Choroid plexus epithelial cell (primary cell): ENCODE data around the gene CDH13.

ENCODE experiments used
- DNase-seq: peaks from one replicate; pipeline ENCODE4 v3.0.0-alpha.2; 2010; ENCODE audit warnings: low read depth
- H3K4me3 ChIP-seq: 2 replicates; pipeline ENCODE4 v1.5.1; 2011; ENCODE audit warnings: low read depth, mild to moderate bottlenecking, control low read depth, low read length, moderate library complexity
- TF ChIP-seq, protein P1 (sequence below): conservative IDR thresholded peaks from 2 replicates; pipeline ENCODE4 v1.5.1; 2011; ENCODE audit warnings: low read depth, mild to moderate bottlenecking, control low read depth, inconsistent platforms, low read length, moderate library complexity

Gene CDH13

DNA sequence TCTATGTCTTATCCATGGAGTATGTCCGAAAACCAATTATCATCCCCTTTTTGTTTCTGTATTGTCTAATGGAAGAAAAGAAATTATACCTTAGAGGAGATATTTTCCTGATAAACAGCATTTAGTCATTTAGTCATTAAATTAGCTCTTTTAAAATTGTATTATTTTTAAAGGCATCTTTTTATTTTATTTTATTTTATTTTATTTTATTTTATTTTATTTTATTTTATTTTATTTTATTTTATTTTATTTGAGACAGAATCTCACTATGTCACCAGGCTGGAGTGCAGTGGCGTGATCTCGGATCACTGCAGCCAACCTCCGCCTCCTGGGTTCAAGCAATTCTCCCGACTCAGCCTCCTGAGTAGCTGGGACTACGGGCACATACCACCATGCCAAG, 559.1 kb downstream of the CDH13 start:
- DNase-seq = no peak
- TF ChIP-seq, protein P1, sequence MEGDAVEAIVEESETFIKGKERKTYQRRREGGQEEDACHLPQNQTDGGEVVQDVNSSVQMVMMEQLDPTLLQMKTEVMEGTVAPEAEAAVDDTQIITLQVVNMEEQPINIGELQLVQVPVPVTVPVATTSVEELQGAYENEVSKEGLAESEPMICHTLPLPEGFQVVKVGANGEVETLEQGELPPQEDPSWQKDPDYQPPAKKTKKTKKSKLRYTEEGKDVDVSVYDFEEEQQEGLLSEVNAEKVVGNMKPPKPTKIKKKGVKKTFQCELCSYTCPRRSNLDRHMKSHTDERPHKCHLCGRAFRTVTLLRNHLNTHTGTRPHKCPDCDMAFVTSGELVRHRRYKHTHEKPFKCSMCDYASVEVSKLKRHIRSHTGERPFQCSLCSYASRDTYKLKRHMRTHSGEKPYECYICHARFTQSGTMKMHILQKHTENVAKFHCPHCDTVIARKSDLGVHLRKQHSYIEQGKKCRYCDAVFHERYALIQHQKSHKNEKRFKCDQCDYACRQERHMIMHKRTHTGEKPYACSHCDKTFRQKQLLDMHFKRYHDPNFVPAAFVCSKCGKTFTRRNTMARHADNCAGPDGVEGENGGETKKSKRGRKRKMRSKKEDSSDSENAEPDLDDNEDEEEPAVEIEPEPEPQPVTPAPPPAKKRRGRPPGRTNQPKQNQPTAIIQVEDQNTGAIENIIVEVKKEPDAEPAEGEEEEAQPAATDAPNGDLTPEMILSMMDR = no peak

DNA sequence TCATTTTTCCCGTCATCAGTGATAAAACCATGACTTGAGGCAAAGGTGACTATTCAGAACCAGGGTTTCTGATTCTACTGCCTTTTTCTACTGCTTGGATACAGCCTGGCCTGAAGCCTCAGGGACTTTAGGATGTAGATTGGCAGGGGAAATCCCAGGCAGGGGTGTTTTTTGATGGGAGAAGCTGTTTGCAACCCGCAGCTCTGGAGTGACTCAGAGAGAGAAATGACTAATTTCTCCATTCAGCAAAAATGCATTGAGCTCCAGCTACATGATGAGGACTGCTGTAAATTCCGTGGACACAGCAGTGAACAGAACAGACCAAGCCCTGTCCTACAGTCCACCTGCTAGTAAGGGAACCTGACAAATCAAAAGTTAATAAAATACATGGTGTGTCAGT, 560.6 kb downstream of the CDH13 start:
- no peak overlapping the region for H3K4me3 ChIP-seq
- DNase-seq = peak; percentile 82
- TF ChIP-seq, protein P1 = no peak

More for the DNA sequence above, 559.1 kb downstream of the CDH13 start:
- no peak overlapping the region for H3K4me3 ChIP-seq

DNA sequence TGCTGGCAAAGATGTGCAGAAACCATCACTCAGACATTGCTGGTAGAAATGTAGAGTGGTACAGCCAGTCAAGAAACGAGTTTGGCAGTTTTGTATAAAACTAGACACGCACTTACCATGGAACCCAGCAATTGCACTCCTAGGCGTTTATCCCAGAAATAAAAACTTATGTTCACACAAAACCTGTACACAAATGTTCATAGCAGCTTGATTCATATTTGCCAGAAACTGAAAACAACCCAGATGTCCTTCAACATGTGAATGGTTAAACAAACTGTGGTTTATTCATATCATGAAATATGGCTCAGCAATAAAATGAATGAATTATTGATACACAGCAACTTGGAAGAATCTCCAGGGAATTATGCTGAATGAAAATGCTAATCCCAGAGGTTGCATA, 570.0 kb downstream of the CDH13 start:
- DNase-seq = no peak
- TF ChIP-seq, protein P1 = no peak
- no peak overlapping the region for H3K4me3 ChIP-seq

DNA sequence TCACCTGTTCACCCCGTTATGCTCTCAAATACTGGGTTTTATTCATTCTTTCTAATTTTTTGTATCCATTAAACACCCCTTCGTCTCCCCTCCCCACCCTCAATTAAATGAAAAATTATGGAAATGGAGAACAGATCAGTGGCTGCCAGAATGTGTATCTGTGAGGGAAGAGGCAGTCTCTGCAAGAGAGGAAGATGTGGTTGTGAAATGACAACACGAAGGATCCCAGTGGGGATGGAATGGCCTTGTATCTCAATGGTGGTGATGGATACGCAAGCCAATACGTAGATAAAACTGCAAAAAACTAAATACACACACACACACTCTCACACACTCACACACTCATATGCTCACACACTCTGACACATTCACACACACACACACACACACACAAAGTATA, 570.7 kb downstream of the CDH13 start:
- H3K4me3 ChIP-seq = no peak overlapping the region
- DNase-seq = no peak
- TF ChIP-seq, protein P1 = no peak

DNA sequence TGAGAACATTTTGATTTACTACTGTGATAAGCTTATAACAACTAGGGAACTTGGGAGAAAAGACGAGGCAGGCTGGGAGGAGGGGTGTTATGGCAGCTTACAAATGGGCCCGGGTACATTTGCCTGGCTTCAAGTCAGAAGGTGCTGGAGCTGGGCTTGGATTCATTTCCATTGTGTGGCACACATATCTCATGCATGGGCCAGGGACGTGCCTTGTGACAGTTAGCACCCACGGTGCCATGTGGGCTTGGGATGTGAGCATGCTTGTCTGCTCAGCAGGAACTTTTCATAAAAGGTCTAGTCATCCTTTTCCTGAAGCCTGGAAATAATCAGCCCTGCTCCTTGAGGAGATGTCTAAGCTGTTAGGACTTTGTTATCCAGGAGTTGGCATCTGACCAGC, 572.2 kb downstream of the CDH13 start:
- TF ChIP-seq, protein P1 = no peak
- no peak overlapping the region for H3K4me3 ChIP-seq
- no peak for DNase-seq

DNA sequence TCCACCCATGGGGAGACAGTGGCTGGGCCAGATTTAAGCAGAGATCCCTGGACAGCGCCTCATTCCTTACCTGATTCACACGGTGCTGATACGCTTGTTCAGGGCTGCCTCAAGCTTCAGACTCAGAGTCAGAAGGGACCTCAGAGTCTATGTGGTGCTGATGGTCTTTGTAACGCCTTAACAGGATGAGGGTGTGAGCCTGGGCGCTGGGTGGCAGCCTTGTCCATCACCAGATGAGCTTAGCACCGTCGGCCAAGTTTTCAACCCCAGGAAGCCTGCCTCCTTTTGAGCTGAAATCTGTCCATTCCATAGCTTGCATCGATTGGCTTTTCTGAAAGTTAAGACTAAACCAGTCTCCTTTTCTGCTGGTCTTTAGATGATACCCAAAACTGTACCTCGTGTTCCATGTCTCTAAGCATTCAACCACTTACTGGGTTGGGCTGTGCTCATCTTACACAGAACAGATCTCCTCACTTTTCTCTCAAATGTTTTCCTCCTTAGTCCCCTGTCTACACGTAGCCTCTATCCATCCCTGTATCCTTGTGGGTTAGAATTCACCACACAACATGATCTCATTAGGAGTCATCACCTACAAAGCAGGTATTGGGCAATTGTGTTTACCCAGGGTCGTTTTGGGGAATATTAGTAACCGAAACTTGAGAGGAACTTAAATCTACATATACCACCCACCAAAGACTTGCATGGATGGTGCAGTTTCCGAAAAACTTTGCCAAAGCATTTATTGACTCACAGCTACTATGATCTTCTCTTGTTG, 573.4 kb downstream of the CDH13 start:
- TF ChIP-seq, protein P1 = peak; percentile 56
- peak; percentile 57 for DNase-seq
- no peak overlapping the region for H3K4me3 ChIP-seq

DNA sequence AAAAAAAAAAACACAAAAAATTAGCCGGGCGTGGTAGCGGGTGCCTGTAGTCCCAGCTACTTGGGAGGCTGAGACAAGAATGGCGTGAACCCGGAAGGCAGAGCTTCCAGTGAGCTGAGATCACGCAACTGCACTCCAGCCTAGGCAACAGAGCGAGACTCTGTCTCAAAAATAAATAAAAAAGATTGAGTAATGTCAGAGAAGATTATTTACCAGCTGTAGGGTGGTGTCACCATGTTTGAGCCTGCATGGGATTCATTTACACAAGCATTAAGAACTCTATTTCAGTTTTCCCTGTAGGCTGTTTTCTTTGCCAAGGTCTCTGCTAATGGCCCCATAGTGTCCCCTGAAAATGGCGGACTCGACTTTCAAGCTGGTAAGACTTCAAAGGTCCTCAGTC, 575.0 kb downstream of the CDH13 start:
- H3K4me3 ChIP-seq = no peak overlapping the region
- TF ChIP-seq, protein P1 = no peak

More for the DNA sequence above, 575.0 kb downstream of the CDH13 start:
- DNase-seq = no peak
